ENCODE results near the gene PSMG4.

PSMG4 gene

GRCh38 chr6:3230900-3231246 is 27.9 kb upstream of the PSMG4 start:
- Histone ChIP-seq H4K20me1 (ENCODE audit: low read depth, low read length) (no peaks in the 10 kb centered on the region), H3K4me3 (ENCODE audit: insufficient read depth, low read length, poor library complexity, severe bottlenecking) (no peak overlapping the region), H3F3A (ENCODE audit: insufficient read depth) (peaks cover 13% of the 10 kb centered on the region), H3K9me3 (ENCODE audit: insufficient read depth, low read length) (no peaks in the 10 kb centered on the region), H3K27me3 (ENCODE audit: low read length) (no peaks in the 10 kb centered on the region), H2AFZ (ENCODE audit: low read depth, low read length, severe bottlenecking) (no peak overlapping the region), H3K9me2 (replicated peaks; ENCODE audit: insufficient read depth, low read length) (no peaks in the 10 kb centered on the region), H3K36me3 (ENCODE audit: low read length) (no peaks in the 10 kb centered on the region), H3K27ac (ENCODE audit: low read depth, low read length) (no peak overlapping the region), H3K79me2 (ENCODE audit: insufficient read depth, low read length) (peaks cover 9% of the 10 kb centered on the region; the same call in 1 of the 2 replicates), H3K4me2 (ENCODE audit: low read depth, low read length, poor library complexity, severe bottlenecking) (no peak overlapping the region), H3K9ac (ENCODE audit: low read length) (no peak overlapping the region)
- TF ChIP-seq CTCF (IDR thresholded peaks at IDR 0.05; ENCODE audit: insufficient read depth, low read length, poor library complexity, severe bottlenecking) = no peak
- TF ChIP-seq EZH2phosphoT487 (conservative IDR thresholded peaks at IDR 0.05; ENCODE audit: low read length) = no peak

GRCh38 chr6:3231247-3232016 is 27.3 kb upstream of the PSMG4 start:
- Histone ChIP-seq H3F3A (ENCODE audit: insufficient read depth) (peaks cover 13% of the 10 kb centered on the region), H4K20me1 (ENCODE audit: low read depth, low read length) (no peaks in the 10 kb centered on the region), H3K27ac (ENCODE audit: low read depth, low read length) (no peak overlapping the region), H3K4me3 (ENCODE audit: insufficient read depth, low read length, poor library complexity, severe bottlenecking) (no peak overlapping the region), H3K9me3 (ENCODE audit: insufficient read depth, low read length) (no peaks in the 10 kb centered on the region), H3K4me2 (ENCODE audit: low read depth, low read length, poor library complexity, severe bottlenecking) (no peak overlapping the region), H2AFZ (ENCODE audit: low read depth, low read length, severe bottlenecking) (no peak overlapping the region), H3K27me3 (ENCODE audit: low read length) (no peaks in the 10 kb centered on the region), H3K36me3 (ENCODE audit: low read length) (no peaks in the 10 kb centered on the region), H3K9ac (ENCODE audit: low read length) (no peak overlapping the region), H3K9me2 (replicated peaks; ENCODE audit: insufficient read depth, low read length) (no peaks in the 10 kb centered on the region), H3K79me2 (ENCODE audit: insufficient read depth, low read length) (peaks cover 3% of the 10 kb centered on the region; the same call in 1 of the 2 replicates)
- TF ChIP-seq EZH2phosphoT487 (conservative IDR thresholded peaks at IDR 0.05; ENCODE audit: low read length) (no peak), CTCF (IDR thresholded peaks at IDR 0.05; ENCODE audit: insufficient read depth, low read length, poor library complexity, severe bottlenecking) (no peak)

GRCh38 chr6:3232017-3232945 is 26.5 kb upstream of the PSMG4 start:
- Histone ChIP-seq H3K4me3 (ENCODE audit: insufficient read depth, low read length, poor library complexity, severe bottlenecking) (no peak overlapping the region), H3K27me3 (ENCODE audit: low read length) (no peaks in the 10 kb centered on the region), H3K36me3 (ENCODE audit: low read length) (no peaks in the 10 kb centered on the region), H3K9me3 (ENCODE audit: insufficient read depth, low read length) (no peaks in the 10 kb centered on the region), H3K9me2 (replicated peaks; ENCODE audit: insufficient read depth, low read length) (no peaks in the 10 kb centered on the region), H3K9ac (ENCODE audit: low read length) (no peak overlapping the region), H3F3A (ENCODE audit: insufficient read depth) (peaks cover 13% of the 10 kb centered on the region), H3K79me2 (ENCODE audit: insufficient read depth, low read length) (no peaks in the 10 kb centered on the region), H2AFZ (ENCODE audit: low read depth, low read length, severe bottlenecking) (no peak overlapping the region), H3K4me2 (ENCODE audit: low read depth, low read length, poor library complexity, severe bottlenecking) (no peak overlapping the region), H3K27ac (ENCODE audit: low read depth, low read length) (no peak overlapping the region), H4K20me1 (ENCODE audit: low read depth, low read length) (no peaks in the 10 kb centered on the region)
- TF ChIP-seq CTCF (IDR thresholded peaks at IDR 0.05; ENCODE audit: insufficient read depth, low read length, poor library complexity, severe bottlenecking) (no peak), EZH2phosphoT487 (conservative IDR thresholded peaks at IDR 0.05; ENCODE audit: low read length) (no peak)
